T-helper 2 cell treated with Interferon-gamma antibody and Interleukin-4, amounts not matched to agents 5 μg/mL and 100 μg/mL, for 36 hours (primary cell): ENCODE data around the gene DPP6.

Source experiments
- DNase-seq: peaks from one replicate; pipeline ENCODE4 v3.0.0; 2021; ENCODE audit warnings: low spot score
- H3K27ac Mint-ChIP-seq: one replicate; pipeline ENCODE4 v1.8.0; 2021; ENCODE audit warnings: mild to moderate bottlenecking, mixed read lengths
- H3K27me3 Mint-ChIP-seq: one replicate; pipeline ENCODE4 v1.8.0; 2021; ENCODE audit warnings: low read depth, mixed read lengths
- H3K36me3 Mint-ChIP-seq: one replicate; pipeline ENCODE4 v1.8.0; 2021; ENCODE audit warnings: low read depth, mixed read lengths
- H3K4me1 Mint-ChIP-seq: one replicate; pipeline ENCODE4 v1.8.0; 2021; ENCODE audit warnings: low read depth, mixed read lengths
- H3K4me3 Mint-ChIP-seq: one replicate; pipeline ENCODE4 v1.8.0; 2022; ENCODE audit warnings: mild to moderate bottlenecking, moderate library complexity, mixed read lengths
- H3K9me3 Mint-ChIP-seq: one replicate; pipeline ENCODE4 v1.8.0; 2021; ENCODE audit warnings: mixed read lengths

The DPP6 gene

GRCh38 chr7:154842591-154842990, 790.4 kb downstream of the DPP6 start:
- Mint-ChIP-seq H3K4me3 (no peak overlapping the region), H3K27me3 (peaks cover 16% of the 10 kb centered on the region), H3K36me3 (no peaks in the 10 kb centered on the region), H3K27ac (no peak overlapping the region), H3K4me1 (no peaks in the 10 kb centered on the region), H3K9me3 (no peaks in the 10 kb centered on the region)
- DNase-seq: no peak

- Mint-ChIP-seq H3K4me1 (no peaks in the 10 kb centered on the region), H3K9me3 (no peaks in the 10 kb centered on the region), H3K27me3 (peaks cover 25% of the 10 kb centered on the region), H3K36me3 (no peaks in the 10 kb centered on the region), H3K27ac (no peak overlapping the region), H3K4me3 (no peak overlapping the region)
- no peak for DNase-seq
Observed at GRCh38 chr7:154843670-154844237, 791.6 kb downstream of the DPP6 start.

GRCh38 chr7:154844499-154844898, 792.3 kb downstream of the DPP6 start:
- H3K36me3 Mint-ChIP-seq: no peaks in the 10 kb centered on the region
- no peak for DNase-seq
- no peak overlapping the region for H3K4me3 Mint-ChIP-seq
- no peaks in the 10 kb centered on the region for H3K9me3 Mint-ChIP-seq
- H3K4me1 Mint-ChIP-seq: no peaks in the 10 kb centered on the region
- H3K27ac Mint-ChIP-seq: no peak overlapping the region
- H3K27me3 Mint-ChIP-seq: peaks cover 32% of the 10 kb centered on the region

GRCh38 chr7:154844955-154845354, 792.8 kb downstream of the DPP6 start:
- Mint-ChIP-seq H3K4me3 (no peak overlapping the region), H3K27me3 (peaks cover 35% of the 10 kb centered on the region), H3K36me3 (no peaks in the 10 kb centered on the region), H3K4me1 (no peaks in the 10 kb centered on the region), H3K27ac (no peak overlapping the region), H3K9me3 (no peaks in the 10 kb centered on the region)
- DNase-seq: no peak

GRCh38 chr7:154848464-154848863, 796.3 kb downstream of the DPP6 start:
- DNase-seq: no peak
- H3K27ac Mint-ChIP-seq: no peak overlapping the region
- no peaks in the 10 kb centered on the region for H3K9me3 Mint-ChIP-seq
- H3K36me3 Mint-ChIP-seq: no peaks in the 10 kb centered on the region
- H3K4me1 Mint-ChIP-seq: no peaks in the 10 kb centered on the region
- no peak overlapping the region for H3K4me3 Mint-ChIP-seq
- H3K27me3 Mint-ChIP-seq: peaks cover 28% of the 10 kb centered on the region

- DNase-seq: no peak
- Mint-ChIP-seq H3K27ac (no peak overlapping the region), H3K4me1 (no peaks in the 10 kb centered on the region), H3K9me3 (no peaks in the 10 kb centered on the region), H3K36me3 (no peaks in the 10 kb centered on the region), H3K27me3 (peaks cover 20% of the 10 kb centered on the region), H3K4me3 (no peak overlapping the region)
Observed at GRCh38 chr7:154852205-154852604, 800.0 kb downstream of the DPP6 start.

GRCh38 chr7:154853063-154853726, 801.0 kb downstream of the DPP6 start:
- no peak overlapping the region for H3K4me3 Mint-ChIP-seq
- H3K27me3 Mint-ChIP-seq: peaks cover 14% of the 10 kb centered on the region
- no peaks in the 10 kb centered on the region for H3K9me3 Mint-ChIP-seq
- H3K27ac Mint-ChIP-seq: no peak overlapping the region
- no peaks in the 10 kb centered on the region for H3K36me3 Mint-ChIP-seq
- no peaks in the 10 kb centered on the region for H3K4me1 Mint-ChIP-seq
- DNase-seq: no peak

- Mint-ChIP-seq H3K27me3 (peaks cover 10% of the 10 kb centered on the region), H3K4me1 (no peaks in the 10 kb centered on the region), H3K9me3 (no peaks in the 10 kb centered on the region), H3K4me3 (no peak overlapping the region), H3K27ac (no peak overlapping the region), H3K36me3 (no peaks in the 10 kb centered on the region)
- DNase-seq: no peak
Observed at GRCh38 chr7:154853727-154854095, 801.5 kb downstream of the DPP6 start.

- Mint-ChIP-seq H3K36me3 (no peaks in the 10 kb centered on the region), H3K9me3 (no peaks in the 10 kb centered on the region), H3K27me3 (no peaks in the 10 kb centered on the region), H3K4me1 (no peaks in the 10 kb centered on the region), H3K4me3 (no peak overlapping the region), H3K27ac (no peak overlapping the region)
- DNase-seq: no peak
Observed at GRCh38 chr7:154854836-154855235, 802.6 kb downstream of the DPP6 start.

GRCh38 chr7:154855366-154855765, 803.2 kb downstream of the DPP6 start:
- Mint-ChIP-seq H3K27ac (no peak overlapping the region), H3K4me3 (no peak overlapping the region), H3K27me3 (no peaks in the 10 kb centered on the region), H3K36me3 (no peaks in the 10 kb centered on the region), H3K4me1 (no peaks in the 10 kb centered on the region), H3K9me3 (no peaks in the 10 kb centered on the region)
- DNase-seq: no peak

GRCh38 chr7:154856733-154857132, 804.5 kb downstream of the DPP6 start:
- no peaks in the 10 kb centered on the region for H3K36me3 Mint-ChIP-seq
- no peaks in the 10 kb centered on the region for H3K4me1 Mint-ChIP-seq
- H3K27ac Mint-ChIP-seq: no peak overlapping the region
- H3K27me3 Mint-ChIP-seq: no peaks in the 10 kb centered on the region
- H3K9me3 Mint-ChIP-seq: no peaks in the 10 kb centered on the region
- H3K4me3 Mint-ChIP-seq: no peak overlapping the region
- no peak for DNase-seq

GRCh38 chr7:154857240-154857639, 805.0 kb downstream of the DPP6 start:
- Mint-ChIP-seq H3K27ac (no peak overlapping the region), H3K27me3 (no peaks in the 10 kb centered on the region), H3K4me3 (no peak overlapping the region), H3K9me3 (no peaks in the 10 kb centered on the region), H3K4me1 (no peaks in the 10 kb centered on the region), H3K36me3 (no peaks in the 10 kb centered on the region)
- no peak for DNase-seq

GRCh38 chr7:154857728-154858681, 805.8 kb downstream of the DPP6 start:
- no peaks in the 10 kb centered on the region for H3K27me3 Mint-ChIP-seq
- no peaks in the 10 kb centered on the region for H3K9me3 Mint-ChIP-seq
- H3K36me3 Mint-ChIP-seq: no peaks in the 10 kb centered on the region
- no peak for DNase-seq
- H3K4me1 Mint-ChIP-seq: no peaks in the 10 kb centered on the region
- H3K27ac Mint-ChIP-seq: no peak overlapping the region
- H3K4me3 Mint-ChIP-seq: no peak overlapping the region

GRCh38 chr7:154858836-154859537, 806.8 kb downstream of the DPP6 start:
- no peak for DNase-seq
- Mint-ChIP-seq H3K9me3 (no peaks in the 10 kb centered on the region), H3K4me1 (no peaks in the 10 kb centered on the region), H3K4me3 (no peak overlapping the region), H3K27me3 (no peaks in the 10 kb centered on the region), H3K36me3 (no peaks in the 10 kb centered on the region), H3K27ac (no peak overlapping the region)
